ENCODE measurements around the gene HACD3.
"Not testable (repeated sequence)": the region's sequence is repeated elsewhere in the genome, so short reads cannot be mapped to it uniquely, and the experiment has no call there.

Gene HACD3

DNA sequence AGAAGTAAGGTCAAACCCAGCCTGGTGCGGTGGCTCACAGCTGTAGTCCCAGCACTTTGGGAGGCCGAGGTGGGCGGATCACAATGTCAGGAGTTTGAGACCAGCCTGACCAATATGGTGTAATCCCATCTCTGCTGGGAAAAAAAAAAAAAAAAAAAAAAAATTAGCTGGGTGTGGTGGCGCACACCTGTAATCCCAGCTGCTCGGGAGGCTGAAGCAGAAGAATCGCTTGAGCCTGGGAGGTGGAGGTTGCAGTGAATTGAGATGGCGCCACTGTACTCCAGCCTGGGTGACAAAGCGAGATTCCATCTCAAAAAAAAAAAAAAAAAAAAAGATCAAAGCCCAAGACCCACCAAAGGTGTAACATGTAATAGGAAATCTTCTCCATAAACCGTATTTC is 19.0 kb downstream of the HACD3 start:
- DNase-seq (ENCODE audit: low read depth in 2 of 2) = not testable (repeated sequence)

- DNase-seq (ENCODE audit: low read depth in 2 of 2) = no peak
These were observed 20.4 kb downstream of the HACD3 start for GRCh38 chr15:65550681-65551098.

DNA sequence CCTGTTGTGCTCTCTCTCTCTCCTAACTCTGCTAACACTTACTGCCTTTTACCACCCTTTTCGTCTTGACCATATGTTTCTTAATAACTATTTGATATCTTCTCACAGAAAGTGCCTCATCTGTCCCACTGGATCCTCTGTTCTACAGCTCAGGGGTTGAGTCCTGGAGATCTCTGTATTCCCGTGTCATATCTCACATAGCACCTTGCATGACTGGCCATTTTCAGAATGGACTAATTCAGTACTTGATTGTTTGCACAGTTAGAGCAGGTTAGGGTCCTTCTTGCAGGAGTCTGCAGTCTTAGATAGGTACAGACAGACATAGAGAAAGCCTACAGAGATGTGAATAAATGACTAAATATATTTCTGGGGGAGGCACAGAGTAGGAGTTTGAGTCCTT is 20.9 kb downstream of the HACD3 start:
- DNase-seq (ENCODE audit: low read depth in 2 of 2) = no peak

- not testable (repeated sequence) for DNase-seq (ENCODE audit: low read depth in 2 of 2)
These were observed 22.6 kb downstream of the HACD3 start for GRCh38 chr15:65552851-65553250.

DNA sequence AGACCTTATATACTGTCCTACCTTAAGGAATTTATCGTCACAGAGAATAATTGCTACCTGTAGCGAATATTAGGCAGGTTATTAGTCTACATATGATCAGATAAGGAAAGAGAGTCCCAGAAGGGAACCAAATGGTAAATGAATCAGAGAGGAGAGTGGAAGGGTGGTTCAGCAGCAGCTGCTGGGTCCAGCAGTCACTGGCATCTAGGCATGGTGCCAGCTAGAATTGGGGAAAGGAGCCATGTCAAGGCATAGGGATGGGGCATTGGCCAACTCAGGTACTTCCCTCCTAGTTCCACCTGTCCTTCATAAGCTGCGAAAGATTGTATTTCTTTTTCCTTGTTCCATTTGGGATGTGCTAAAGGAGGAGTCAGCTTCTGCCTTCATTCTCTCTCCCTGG is 23.4 kb downstream of the HACD3 start:
- DNase-seq (ENCODE audit: low read depth in 2 of 2) = no peak

DNA sequence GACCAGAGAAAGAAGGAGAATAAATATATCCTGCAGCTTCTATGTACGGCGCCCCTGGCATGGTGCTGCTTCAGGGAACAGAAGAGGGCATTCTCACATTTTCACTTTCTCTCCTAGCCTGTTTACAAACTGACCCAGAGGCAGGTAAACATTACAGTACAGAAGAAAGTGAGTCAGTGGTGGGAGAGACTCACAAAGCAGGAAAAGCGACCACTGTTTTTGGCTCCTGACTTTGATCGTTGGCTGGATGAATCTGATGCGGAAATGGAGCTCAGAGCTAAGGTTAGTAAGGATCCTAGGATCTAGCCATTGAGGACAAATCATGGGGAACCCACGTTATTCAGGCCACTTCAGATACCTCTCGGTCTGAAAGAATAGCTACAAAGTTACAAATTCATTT is 26.4 kb downstream of the HACD3 start:
- no peak for DNase-seq (ENCODE audit: low read depth in 2 of 2)

- DNase-seq (ENCODE audit: low read depth in 2 of 2) = no peak
These were observed 28.1 kb downstream of the HACD3 start for GRCh38 chr15:65558336-65558735.

DNA sequence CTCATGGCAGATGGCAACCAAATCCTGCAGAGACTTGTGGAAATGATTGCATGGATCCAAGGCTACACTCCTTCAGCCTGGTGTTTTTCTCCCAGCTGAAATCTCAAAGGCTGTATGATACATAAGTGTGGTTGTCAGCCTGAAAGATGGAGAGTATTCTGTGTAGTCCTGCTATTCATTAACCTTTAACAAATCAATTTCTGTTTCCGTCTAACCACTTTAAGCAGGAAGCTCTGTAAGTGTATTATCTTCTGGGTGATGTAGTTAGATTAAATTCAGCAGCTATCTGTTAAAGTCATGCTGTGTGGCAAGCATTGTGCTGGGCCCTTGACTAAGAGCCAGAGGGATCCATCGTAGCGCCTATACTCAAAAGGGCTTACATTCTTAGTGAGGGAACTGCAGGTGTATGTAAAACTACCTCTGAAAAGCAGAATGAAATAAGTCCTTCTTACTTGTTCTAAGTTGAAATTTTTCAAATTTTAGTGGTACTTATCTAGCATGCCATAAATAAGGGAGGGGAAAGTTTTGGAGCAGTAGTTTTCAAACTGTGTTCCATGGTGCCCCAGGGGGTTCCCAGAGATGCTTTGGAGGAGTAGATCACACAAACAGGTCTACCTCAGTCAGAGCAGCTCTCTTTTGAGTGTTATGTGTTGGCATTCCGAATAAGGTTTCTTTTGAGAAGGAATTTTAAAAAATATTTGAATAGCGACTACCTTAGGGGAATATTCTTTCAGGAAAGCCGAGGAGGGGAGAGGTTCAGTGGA is 28.9 kb downstream of the HACD3 start:
- DNase-seq (ENCODE audit: low read depth in 2 of 2) = no peak

DNA sequence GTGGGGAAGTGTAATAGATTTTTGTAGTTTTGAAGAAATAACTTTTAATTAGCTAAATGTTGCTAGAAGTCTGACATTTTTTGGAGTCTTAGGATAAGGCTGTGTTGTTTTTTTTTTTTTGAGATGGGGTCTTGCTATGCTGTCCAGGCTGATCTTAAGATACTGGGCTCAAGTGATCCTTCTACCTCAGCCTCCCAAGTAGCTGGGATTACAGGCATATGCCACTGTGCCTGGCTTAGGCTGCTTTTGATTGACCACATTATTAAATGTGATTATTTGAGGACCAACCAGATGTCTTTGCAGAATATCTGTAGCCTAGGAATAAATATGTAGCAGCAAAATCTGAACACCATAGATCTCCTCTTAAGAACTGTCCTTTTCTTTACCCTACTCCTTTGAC is 29.7 kb downstream of the HACD3 start:
- no peak for DNase-seq (ENCODE audit: low read depth in 2 of 2)

DNA sequence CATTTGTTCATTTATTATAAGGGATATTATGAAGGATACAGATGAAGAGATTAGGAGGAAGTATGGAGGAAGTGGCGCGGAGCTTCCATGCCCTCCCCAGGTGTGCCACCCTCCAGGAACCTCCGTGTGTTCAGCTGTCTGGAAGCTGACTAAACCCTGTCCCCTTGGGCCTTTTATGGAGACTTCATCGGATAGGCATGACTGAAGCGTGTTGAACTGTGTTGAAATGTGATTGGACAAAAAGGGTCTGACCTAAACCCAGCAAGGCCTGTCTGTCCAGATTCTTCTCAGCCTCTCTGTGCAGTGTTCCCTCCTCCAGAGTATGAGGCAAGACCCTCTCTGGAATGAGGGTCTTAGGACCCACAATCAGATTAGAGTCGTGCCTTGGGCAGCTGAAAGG is 31.7 kb downstream of the HACD3 start:
- no peak for DNase-seq (ENCODE audit: low read depth in 2 of 2)

GRCh38 chr15:65569728-65570127 is 39.5 kb downstream of the HACD3 start:
- DNase-seq (ENCODE audit: low read depth in 2 of 2) = no peak

GRCh38 chr15:65571971-65572370 is 41.7 kb downstream of the HACD3 start:
- no peak for DNase-seq (ENCODE audit: low read depth in 2 of 2)

- DNase-seq (ENCODE audit: low read depth in 2 of 2) = no peak
These were observed 46.4 kb downstream of the HACD3 start for GRCh38 chr15:65576664-65577063.

- no peak for DNase-seq (ENCODE audit: low read depth in 2 of 2)
These were observed 47.1 kb downstream of the HACD3 start for GRCh38 chr15:65577129-65577996.

DNA sequence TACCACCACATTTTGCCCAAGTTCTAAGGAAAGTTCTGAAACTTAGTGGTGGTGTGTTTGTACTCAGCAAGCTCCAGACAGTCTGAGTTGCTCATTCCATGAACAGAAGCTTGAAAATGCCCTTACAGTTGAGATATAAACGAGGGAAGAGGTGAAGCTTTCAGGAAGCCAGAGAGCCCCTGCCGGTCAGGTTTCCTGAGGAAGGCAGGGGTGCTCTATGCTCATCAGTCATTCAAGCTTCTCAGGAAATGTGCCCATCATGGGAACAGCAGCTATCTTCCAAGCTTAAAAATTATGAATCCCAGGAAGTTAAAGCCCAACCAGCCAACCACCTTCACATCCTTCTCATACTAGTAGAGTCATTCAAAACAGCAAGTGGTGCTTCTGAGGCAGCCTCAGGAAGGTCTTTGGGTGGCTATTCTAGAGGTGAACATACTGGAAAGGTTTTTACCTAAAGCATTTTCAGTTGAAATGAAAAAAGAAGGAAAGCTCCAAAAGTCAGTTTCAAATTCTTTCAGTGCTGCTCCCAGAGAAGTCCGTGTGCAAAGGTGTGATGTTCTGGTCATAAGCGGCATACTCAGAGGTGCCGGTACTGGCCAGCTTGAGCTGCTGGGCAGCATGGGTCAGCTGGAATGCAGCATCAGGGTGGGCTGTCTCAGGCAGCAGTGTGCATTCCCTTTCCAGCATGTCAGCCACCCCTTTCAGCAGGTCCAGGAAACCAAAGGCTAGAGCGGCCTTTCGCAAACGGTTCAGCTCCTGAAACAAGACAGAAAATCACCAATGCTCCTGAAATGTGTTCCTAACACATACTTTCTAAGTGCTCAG is 48.9 kb downstream of the HACD3 start:
- no peak for DNase-seq (ENCODE audit: low read depth in 2 of 2)

- no peak for DNase-seq (ENCODE audit: low read depth in 2 of 2)
These were observed 49.5 kb downstream of the HACD3 start for GRCh38 chr15:65579762-65580161.

DNA sequence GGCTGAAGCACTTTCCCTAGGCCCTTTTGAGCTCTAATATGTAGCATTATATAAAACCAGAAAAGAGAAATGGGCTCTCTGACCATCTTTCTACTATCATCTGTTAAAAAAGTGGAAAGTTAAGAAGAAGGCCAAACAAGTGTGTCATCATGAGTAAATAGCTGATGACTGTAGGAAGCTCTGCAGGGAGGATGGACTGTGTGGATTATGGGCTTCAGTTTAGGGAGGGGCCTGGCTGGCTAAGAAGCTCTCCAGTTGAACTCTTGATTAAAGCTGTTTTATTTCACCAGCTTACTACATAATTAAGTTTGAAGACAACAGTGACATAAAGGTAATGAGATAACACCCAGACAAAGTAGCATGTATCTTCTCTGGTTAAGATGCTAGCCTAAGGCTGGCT is 50.0 kb downstream of the HACD3 start:
- DNase-seq (ENCODE audit: low read depth in 2 of 2) = no peak

- DNase-seq (ENCODE audit: low read depth in 2 of 2) = peak in 1 of 2 donors; percentile 15
These were observed 53.4 kb downstream of the HACD3 start for GRCh38 chr15:65583701-65584100.

DNA sequence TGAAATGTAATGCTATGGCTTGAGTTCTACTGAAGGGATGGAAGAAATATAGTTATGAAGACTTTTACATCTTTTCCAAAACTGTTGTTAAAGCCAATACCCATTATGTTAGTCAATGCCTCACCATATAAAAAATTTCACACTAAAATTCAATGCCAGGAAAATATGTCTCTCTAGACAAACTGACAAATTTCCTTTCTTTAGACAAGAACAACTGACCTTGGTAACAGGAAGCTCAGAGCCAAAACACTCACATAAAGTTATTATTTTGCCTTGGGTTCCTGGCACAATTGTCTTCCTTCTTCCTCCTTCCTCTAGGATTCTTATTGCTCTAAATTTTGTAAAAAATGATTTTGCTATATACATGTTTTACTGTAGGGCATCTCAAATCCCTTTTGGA is 54.0 kb downstream of the HACD3 start:
- DNase-seq (ENCODE audit: low read depth in 2 of 2) = no peak

DNA sequence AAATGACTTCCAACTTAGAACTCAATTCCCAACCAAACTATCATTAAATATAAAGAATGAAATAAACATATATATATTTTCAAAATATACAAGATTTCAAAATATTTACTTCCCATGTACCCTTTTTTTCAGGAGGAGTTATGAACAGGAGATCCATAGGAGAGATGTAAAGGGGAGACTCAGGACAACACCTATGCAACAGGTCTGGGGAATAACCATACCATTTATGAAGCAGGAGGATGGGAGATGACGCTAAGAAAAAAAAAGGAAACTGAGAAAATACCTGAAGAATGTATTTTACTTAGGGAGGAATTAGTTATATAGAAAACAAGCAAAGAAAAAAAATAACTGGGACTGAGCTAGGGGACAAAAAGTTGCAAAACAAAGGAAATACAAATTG is 56.8 kb downstream of the HACD3 start:
- no peak for DNase-seq (ENCODE audit: low read depth in 2 of 2)

DNA sequence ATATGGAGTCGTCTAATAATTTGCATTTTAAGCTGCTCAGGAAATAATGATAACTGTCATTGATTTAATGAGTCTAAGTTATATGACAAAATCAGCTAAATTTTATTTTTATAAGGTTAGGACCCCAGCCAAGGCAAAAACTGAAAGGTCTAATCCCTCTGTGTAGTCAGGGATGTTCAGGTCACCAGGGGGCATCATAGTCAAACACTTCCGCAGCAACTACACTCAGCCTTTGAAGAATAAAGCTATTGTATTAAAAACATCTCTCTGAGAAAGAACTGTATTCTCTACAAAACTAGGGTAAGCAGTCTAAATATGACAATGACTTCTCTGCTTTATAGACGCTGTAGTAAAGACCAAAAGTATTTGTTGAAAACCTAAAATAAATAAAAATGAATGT is 65.7 kb downstream of the HACD3 start:
- no peak for DNase-seq (ENCODE audit: low read depth in 2 of 2)

GRCh38 chr15:65598468-65598867 is 68.2 kb downstream of the HACD3 start:
- no peak for DNase-seq (ENCODE audit: low read depth in 2 of 2)

All from activated CD8-positive, alpha-beta memory T cell treated with anti-CD3 and anti-CD28 coated beads for 4 hours (primary cell).